Stimulated activated CD8-positive, alpha-beta memory T cell treated with anti-CD3 and anti-CD28 coated beads, Interleukin-12 subunit alpha, Interleukin-12 subunit beta, amount 100 ng/mL, for 24 hours (primary cell): ENCODE measurements around the gene UBR1.
"Not testable (repeated sequence)": the region's sequence is repeated elsewhere in the genome, so short reads cannot be mapped to it uniquely, and the experiment has no call there.

Source experiments
- DNase-seq: peaks from one replicate; pipeline ENCODE4 v3.0.0-alpha.2; 2020; ENCODE audit errors: extremely low read depth

Gene UBR1

GRCh38 chr15:42914728-42915497 lies 190.9 kb downstream of the UBR1 start:
- no peak for DNase-seq

- DNase-seq: no peak
Measured at GRCh38 chr15:42911058-42911592, 194.7 kb downstream of the UBR1 start.

DNA sequence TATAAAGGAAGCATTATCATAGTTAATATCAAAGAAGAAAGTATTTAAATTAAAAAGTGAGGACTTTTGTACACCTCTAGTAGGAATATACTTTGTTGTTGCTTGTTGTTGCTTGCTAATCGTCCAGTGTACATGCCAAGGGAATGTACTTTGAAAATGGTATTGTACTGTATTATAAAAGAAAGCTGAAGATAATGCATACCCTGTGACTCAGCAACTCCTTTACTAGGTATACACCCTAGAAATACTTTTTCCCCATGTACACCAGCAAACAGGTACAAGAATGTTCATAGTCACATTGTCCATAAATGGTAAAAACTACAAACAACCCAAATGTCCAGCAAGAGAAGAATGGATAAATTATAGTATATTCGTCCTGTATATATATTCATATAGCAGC lies 197.3 kb downstream of the UBR1 start:
- DNase-seq: no peak

DNA sequence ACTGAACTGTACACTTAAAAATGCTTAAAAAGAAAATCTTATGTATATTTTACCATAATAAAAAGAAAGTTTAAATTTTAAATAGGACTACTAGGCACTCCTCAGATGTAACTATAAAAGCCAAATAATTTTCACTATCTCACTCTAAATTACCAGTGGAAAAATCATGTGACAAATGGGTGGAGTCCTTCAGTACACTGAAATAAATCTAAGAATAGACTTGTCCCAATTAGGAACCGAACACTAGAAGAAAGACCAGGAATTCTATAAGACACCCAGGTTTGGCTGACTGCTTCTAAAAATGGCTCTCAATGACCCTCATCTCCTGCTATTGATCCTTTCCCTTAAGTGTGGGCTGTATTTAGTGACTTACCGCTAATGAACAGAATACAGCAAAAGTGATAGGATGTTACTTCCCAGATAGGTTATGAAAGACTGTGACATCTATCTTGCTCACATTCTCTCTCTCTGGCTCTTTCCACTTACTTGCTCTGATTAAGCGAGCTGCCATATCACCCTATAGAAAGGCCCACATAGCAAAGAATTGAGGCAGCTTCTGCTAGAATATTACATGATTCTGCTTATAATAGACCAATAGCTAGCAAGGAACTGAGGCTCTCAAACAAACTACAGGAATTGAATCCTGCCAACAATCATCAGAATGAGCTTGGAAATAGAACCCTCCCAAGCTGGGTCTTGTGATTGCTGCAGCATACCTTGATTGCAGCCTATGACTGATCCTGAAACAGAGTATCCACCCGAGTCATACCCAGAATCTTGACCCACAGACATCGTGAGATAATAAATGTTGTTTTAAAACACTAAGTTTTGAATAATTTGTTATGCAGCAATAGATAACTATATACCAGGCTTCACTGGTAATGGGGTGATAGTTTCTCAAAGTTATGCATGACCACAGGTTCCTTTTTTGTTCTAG lies 202.2 kb downstream of the UBR1 start:
- DNase-seq: no peak

DNA sequence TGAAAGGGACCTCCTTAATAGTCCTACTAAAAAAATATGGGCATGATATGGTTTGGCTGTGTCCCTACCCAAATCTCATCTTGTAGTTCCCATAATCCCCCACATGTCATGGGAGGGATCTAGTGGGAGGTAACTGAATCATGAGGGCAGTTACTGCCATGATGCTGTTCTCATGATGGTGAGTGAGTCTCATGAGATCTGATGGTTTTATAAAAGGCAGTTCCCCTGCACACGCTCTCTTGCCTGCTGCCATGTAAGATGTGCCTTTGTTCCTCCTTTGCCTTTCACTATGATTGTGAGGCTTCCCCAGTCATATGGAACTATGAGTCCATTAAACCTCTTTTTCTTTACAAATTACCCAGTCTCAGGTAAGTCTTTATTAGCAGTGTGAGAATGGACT lies 211.9 kb downstream of the UBR1 start:
- DNase-seq: not testable (repeated sequence)
